Activated gamma-delta T cell treated with anti-CD3 and anti-CD28 coated beads, Interleukin-2, amount 50 U/mL, for 16 hours (primary cell): ENCODE data around the gene LRRN4.
"Not testable (repeated sequence)": the region's sequence is repeated elsewhere in the genome, so short reads cannot be mapped to it uniquely, and the experiment has no call there.

ENCODE experiments used
- DNase-seq: peaks from one replicate; pipeline ENCODE4 v3.0.0-alpha.2; 2020; ENCODE audit warnings: low read depth

Gene LRRN4

DNA sequence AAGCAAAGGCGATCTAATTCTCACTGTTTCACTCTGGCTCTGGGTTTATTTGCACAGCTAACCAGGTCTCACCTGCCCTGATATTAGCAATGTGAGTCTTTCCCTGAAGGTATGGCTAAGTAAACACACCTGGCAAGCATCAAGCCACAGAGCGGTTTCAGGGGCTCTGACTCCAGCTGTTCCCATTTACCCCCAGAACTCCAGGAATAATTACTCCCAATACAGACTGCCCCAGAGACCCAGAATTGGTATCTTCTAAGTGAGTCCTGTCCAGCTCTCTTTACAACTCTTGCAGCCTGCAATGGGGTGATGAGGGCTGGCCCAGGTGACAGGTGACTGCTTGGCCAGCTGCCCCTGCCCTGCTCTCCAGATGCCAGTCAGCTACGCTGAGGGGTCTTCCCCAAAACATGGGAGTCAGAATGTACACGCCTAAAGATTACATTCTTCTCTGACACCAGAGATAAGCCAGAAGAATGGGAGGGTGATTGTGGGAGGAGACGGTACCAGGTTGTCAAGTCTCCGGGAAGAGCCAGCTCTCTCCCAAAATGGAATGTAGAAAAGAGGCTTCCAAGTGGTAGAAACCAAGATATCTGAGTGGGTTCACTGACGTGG, 4.9 kb upstream of the LRRN4 start:
- DNase-seq = no peak

DNA sequence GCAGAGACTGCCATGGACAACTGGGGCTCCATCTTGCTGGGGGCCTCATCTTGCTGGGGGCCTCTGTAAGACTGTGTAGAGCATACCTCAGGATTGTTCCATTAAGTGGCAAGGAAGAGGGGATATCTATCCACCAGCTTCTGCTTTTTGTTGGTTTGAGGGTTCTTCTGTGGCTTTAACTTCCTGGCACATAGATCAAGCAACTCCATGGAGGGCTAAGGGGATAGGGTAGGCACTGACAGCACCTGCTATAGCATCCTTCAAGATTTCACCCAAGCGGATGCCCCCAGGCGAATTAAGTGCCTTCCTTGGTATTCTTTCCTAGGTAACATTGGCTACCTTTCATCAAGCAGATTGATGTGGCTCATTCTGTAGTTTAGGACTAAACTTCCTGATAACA, 3.8 kb upstream of the LRRN4 start:
- DNase-seq = no peak

DNA sequence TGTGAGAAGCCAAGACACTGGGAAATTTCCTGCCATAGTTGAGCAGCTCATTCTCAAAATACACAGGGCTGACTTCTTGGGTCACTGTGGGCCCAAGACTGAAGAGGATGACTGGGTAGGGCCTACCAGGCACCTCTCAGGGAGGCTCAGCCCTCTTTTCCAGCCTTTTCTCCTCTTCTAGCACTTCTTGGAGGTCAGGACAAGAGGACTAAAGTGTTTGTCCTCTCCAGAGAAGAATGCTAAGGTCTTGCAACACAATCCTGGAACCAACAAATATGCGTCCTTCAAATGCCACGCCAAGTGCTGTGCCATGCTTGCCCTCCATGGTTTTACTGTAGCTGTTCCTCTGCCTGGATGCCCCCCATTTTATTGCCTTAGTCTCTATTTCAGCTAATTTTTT, 3.3 kb upstream of the LRRN4 start:
- DNase-seq = no peak

DNA sequence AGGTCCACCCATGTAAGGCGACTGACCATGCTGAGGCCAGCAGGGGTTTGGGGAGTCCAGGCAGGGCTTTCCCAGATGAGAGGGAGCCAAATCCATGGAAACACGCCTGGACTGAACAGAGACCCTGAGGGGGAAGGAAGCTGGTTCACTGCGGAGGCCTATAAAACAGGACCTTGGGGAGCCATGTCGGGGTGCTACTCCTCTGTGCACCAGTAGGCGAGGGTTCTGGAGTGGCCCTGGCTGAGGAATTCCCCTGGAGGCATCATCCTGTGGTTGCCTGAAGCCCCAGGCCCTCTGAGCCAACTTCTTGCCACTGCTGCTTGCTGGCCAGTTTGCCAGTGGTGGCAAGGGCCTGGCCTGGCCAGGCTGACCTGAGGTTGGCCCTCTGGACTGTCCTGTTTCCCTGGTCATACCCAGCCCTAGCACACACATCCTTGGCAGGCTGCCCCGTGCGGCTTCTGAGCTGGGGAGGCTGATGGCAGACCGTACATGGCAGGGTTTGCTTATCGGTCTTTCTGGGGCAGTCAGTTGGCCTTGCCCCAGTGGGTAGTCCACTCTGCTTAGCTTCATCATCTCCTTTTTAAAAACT, 2.2 kb upstream of the LRRN4 start:
- no peak for DNase-seq

DNA sequence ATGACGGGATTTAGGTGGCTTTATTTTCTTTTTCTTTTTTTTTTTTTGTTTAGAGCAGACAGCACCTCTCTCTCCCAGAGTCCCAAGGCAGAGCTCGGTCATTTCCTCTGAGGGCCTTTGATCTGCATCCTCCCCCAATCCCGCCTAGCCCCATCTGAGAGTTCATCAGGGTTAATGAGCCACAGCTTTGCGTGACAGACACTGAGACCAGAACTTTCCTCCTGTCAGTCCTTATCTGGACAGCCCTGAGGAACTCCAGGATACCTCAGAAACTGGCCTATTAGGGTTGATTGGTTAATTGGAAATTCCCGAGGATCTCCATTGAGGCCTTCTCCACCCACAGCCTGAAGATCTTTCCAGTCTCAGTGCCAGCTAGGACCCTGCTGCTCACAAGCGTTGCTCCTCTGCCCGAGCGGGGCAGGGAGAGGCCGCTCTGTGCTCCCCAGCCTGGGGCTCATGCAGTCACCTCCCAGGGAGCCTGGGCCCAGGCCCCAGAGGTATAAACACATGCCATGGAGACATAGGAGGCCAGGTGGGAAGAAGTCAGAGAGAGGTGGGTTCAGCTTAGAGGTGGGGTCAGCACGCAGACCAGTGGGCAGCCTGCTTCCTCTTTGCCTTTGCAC, 1.4 kb upstream of the LRRN4 start:
- DNase-seq = no peak

DNA sequence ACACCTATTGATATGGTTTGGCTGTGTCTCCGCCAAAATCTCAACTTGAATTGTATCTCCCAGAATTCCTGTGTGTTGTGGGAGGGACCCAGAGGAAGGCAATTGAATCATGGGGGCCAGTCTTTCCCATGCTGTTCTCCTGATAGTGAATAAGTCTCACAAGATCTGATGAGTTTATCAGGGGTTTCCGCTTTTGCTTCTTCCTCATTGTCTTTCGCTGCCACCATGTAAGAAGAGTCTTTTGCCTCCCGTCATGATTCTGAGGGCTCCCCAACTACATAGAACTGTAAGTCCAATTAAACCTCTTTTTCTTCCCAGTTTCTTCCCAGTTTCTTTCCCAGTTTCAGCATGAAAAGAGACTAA, 810 bp upstream of the LRRN4 start:
- not testable (repeated sequence) for DNase-seq

DNA sequence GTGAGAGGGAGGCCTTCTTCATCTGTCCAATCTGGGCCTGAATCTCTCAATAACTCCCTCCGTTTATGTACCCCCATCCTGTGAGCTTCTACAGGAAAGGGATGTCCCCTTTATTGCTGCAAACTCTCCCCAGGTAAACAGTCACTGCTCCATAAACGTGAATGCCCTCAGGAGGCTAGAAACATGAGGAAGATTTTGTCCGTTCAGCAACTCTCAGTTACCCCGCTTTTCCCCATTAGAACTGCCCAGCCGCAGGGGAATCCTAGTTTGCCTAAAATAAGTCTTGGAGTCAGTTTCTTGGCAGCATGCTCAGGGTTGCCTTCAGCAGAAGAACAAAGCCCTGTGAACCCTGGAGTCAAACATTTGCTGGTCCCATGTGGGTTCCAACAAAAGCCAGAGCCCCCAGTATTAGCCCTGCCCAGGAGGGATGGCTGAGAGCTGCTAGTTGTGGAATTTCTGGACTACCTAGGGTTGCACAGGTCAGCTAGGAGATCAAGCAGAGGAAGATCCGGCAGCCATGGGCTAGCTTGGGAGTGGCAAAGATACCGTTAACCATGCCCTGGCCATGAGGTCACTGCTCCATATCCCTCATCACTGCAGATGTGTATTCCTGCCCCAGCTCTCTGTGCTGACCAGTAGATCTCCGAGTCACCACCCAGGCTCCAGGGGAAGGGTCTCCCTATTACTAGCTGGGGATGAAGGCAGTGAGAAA, 640 bp downstream of the LRRN4 start:
- DNase-seq = no peak

DNA sequence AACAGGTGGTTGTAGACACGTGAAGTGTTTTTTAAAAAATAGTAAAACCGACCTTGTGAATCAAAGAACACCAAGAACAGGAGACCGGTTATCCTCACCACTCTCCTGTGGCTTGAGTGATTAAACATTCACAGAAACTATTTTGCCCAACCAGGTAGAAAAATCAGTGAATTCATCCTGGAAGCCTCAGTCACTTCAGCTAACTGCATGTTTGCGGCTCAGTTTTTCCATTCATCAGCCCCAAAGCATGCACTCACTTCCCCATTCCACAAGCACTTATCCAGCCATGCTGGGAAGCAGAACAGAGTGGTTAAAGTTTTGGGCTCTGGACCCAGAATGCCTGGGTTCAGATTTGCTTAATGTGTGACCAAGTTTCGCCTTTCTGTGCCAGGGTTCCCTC, 2.4 kb downstream of the LRRN4 start:
- no peak for DNase-seq

DNA sequence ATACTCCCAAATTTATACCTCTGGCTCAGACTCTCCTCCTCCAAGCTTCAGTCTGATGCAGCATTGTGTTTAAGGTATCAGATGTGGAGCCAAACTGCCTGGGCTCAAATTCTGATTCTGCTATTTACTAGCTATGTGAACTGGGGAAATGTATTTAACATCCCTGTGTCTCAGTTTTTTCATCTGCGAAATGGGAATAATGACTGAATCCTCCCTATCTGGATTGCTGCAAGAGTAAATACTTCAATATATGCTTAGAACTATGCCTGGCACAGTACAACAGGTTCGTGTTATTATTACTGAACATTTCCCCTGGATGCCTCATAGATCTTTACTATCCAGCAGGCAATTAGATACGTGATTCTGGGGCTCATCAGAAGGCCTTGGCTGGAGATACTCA, 5.5 kb downstream of the LRRN4 start:
- DNase-seq = no peak

DNA sequence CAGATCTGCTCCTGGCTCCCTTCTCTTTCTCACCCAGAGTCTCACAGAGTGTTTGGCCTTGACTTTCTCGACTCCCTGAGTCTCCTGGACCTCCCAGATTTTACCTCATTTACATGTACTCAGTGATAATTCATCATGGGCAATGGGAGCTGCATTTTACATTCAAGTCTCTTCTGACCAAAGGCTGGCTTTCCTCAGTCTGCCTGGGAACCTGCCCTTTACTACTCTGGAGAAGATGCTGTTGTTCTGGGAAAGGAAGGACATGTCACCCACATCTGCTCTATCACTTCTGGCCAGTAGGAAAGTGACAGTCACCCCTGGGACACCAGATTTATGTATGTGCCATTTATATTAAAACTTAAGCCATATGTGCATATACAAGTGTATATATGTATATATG, 7.4 kb downstream of the LRRN4 start:
- no peak for DNase-seq

DNA sequence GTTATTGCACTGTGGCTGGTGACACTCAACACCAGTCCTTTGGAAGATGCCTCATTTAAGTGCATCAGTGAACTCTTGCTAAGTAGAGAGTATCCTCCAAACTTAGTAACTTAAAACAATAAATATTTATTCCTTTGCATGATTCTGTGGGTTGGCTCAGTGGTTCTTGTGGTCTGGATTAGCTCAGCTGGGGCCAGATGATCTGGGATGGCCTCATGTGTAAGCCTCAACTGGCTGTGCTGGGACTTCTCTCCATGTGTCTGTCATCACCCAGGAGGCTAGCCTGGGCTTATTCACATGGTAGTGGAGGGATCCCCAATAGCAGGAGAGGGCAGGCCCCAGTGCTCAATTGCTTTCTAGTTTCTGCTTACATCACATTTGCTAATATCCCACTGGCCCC, 8.3 kb downstream of the LRRN4 start:
- DNase-seq = no peak

DNA sequence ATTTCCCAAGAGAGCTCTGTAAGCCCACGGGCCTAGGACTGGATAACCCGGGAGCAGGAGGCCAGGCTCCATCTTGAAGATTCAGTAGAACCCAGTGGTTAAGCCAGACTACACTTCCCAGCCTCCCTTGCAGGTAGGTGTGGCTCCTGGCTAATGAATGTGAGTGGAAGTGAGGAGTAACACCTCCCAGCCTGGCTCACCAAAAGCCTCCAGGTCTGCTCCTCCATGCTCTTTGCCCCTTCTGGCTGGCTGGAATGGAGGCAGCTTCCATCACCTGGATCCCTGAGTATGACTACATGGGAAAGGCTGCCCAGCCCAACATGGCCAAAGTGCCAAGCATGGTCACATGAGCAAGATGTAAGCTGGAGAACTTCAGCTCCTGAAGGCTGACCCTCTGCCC, 9.7 kb downstream of the LRRN4 start:
- no peak for DNase-seq

DNA sequence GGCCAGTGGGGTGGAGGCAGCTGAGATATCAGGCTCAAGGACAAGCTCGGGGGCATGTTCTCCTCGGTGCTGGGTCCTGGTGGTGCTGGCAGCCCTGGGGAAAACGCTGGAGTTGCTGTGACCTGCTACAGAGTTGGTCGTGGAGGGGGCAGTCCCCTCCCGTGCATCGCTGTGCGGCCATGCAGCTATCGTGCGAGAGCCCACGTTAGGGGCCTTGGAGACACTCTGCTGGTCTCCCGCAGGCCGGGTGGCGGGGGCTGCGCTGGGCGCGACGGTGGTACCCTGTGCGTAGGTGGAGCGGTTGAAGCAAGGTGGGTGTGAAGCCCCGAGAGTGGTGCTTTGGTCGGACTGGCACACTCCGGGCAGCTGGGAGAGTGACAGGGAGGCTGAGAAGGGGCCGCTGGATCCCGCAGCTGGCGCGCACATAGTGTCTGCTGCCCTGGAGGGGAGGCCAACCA, 12.0 kb downstream of the LRRN4 start:
- no peak for DNase-seq

DNA sequence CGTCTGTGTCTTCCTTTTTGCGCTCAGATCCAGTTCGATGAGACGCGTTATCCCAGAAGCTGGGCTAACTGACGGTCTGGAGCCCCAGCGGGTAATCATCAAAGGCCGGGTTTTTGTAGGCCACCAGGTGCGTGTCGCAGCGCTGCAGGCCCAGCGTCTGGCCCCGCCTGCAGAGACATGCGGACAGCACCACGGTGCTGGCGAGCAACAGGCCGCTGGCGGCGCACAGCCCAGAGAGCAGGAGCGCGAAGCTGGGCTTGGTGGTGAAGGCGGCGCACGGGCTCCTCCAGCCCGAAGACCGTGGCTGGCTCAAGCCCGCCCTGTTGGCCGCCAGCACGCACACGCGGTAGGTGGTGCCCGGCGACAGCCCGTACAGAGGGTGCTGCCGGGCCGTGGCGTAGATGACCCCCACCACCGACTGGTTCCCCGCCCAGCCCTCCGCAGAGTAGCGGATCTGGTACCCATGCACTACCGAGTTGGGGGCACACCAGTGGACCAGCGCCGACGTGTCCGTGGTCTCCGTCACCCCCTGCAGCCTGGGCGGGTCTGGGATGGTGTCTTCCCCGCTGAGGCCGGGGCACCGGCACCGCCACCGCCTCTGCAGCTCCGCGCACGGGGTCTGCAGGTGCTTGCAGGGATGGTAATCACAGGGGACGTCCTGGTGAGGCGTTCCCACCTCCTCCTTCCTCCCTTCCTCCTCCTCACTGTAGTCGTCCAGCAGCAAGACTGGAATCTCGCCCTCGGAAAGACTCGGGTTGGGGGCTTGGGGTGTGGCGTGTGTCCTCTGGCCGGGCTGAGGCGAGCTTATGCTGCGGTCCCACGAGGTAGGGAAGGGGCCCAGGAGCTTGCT, 12.7 kb downstream of the LRRN4 start:
- DNase-seq = no peak

DNA sequence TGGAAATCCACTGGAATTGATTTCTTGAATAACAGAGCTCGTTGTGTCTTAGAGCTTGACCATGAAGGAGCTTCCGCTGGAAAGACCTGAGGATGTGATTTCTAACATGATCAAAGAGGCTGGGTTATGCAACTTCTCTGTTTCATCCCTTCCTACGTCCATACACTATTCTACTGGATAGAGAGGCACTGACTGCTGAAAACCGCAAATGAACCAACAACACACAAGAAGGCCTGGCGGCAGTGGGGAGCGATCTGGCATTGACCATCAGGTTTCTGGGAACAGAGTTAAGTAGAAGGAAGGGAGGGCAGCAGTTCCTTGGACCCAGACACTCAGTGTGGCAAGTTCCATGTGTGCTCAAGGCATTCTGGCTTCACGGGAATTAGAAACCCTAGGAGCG, 13.3 kb downstream of the LRRN4 start:
- no peak for DNase-seq

DNA sequence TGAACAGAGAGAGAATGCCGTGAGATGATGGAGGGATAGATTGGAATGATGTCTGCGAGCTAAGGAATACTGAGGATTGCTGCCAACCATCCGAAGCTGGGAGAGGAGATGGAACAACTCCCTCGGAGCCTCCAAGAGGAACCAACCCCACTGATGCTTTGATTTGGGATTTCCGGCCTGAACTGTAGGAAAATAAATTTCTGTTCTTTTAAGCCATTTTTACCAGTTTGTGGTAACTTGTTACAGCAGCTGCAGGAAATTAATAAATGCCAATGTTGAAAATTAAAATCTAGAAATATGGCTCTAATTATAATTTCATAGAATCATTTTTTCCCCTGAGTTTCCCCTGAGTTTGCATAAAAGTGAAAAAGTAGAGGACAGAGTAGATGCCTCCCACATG, 14.1 kb downstream of the LRRN4 start:
- DNase-seq = no peak

DNA sequence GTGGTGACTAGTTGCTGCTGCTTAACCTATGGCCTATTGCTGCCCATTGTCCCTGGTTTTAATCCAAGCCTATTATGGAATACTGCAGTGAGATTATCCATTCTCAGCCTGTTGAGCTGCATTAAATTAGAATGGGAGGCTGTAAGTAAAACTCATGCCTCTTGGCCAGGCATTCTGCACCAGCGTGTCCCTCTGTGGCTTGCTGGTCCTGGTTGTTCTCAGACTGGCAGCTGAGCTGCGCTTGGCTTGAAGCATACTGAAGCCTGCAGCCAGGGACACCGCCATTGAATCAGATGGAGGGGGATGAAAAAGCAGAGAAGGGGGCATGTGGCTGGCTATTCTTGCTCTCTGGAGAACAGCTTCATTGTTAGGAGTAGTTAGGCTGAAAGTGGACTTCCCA, 15.6 kb downstream of the LRRN4 start:
- no peak for DNase-seq

DNA sequence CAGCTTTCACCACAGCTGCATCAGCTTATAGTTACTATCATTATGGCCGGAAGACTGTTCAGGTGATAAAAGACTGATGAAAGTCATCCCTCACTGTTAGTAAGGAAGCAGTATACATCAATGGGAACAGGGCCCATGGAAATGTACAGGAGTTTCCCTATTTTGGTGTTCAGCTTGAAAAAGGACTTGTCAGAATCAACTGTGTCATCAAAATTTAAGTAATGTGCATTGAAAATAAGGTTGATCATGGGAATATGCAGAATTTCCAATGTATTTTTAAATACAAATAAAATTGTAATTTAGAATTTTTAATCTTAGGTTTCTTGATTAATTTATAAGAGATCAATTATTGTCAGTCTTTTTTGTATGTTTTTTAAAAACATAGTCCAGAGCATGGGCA, 16.8 kb downstream of the LRRN4 start:
- DNase-seq = no peak

DNA sequence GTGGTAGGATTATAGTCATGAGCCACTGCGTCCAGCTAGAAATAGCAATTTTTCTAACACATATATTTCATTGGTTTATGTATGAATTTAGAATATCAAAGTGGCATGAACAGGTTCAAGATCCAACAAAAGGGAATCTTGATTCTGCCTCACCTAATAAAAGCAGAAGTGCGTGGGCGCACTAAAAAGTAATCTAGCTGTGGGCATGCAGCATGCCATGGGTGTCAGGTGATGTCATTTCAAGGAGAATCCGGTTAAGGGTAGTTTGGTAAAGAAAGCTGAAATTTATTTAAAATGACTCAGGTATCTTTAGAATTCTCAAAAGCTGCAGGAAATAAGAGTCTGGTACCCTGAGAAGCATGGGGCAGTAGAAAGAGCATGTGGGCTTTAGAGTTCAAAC, 17.6 kb downstream of the LRRN4 start:
- no peak for DNase-seq

DNA sequence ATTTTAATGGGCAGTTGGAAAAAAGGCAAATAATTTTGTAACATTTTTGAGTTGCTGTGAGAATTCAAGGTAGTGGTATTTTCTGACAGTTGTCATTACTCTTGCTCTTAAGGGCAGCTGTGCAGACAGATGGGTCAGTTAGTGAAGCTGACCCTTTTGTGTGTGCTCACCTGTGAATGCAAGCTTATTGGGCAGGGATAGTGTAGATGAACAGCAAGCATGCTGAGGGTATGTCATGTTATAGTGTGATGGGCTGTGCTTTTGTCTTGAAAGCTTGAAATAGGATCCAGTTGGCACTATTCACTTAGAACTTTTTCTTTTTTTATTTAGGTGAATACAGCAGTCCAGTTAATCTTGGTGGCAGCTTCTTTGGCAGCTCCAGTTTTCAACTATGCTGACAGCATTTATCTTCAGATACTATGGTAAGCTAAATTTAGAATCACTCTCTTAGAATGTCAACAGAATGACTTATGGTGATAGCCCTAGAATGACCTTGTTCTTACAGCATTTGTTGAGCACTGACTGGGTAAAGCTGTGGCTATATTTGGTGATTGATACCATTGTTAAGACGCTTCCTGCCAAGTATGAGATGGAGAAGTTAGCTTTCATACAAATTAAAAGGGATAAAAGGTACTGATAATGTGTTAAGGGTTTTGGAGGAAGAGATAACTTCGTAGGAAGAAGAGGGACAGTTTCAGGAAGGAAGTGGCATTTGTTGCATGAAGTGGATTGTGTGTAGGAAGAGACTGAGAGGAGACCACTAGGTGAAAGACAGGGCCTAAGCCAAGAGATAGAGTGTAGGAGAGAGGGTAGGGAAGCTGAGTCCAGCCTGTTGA, 19.5 kb downstream of the LRRN4 start:
- DNase-seq = no peak

DNA sequence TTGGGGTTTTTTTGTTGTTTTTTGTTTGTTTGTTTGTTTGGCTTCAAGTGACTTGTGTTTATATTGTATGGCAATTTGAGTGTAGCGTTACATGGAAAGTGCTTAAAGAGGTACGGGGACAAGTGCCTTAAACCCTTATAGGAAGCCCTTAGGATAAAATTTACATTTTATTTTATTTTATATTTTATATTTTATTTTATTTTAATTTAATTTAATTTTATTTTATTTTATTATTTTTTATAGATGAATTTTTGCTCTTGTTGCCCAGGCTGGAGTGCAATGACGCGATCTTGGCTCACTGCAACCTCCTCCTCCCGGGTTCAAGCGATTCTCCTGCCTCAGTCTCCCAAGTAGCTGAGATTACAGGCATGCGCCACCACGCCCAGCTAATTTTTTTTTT, 21.0 kb downstream of the LRRN4 start:
- not testable (repeated sequence) for DNase-seq
